GM12878 (cell line): ENCODE measurements around the gene ZCCHC13.

Experiments used
- ATF7 ChIP-seq: fragments of 450-650 bp; IDR thresholded peaks from 2 replicates; pipeline ENCODE4 v1.6.1; 2016; ENCODE audit warnings: low read depth, mild to moderate bottlenecking
- SP1 ChIP-seq: IDR thresholded peaks from one replicate; pipeline ENCODE4 v1.6.1; 2011; ENCODE audit warnings: low read depth, low read length
- SRF ChIP-seq, 2 experiments: IDR thresholded peaks; 2 replicates each; pipeline ENCODE4 v1.6.1; 2011; ENCODE audit warnings: low read depth in 2 of 2, low read length in 2 of 2, mild to moderate bottlenecking in 1 of 2, moderate library complexity in 1 of 2
- TF ChIP-seq, protein P1 (sequence below): fragments of 450-650 bp; IDR thresholded peaks from 2 replicates; pipeline ENCODE4 v1.6.1; 2017; ENCODE audit warnings: mild to moderate bottlenecking
- TF ChIP-seq, protein P2 (sequence below): fragments of 450-650 bp; IDR thresholded peaks from 2 replicates; pipeline ENCODE4 v1.6.1; 2016; ENCODE audit warnings: mild to moderate bottlenecking

DNA sequence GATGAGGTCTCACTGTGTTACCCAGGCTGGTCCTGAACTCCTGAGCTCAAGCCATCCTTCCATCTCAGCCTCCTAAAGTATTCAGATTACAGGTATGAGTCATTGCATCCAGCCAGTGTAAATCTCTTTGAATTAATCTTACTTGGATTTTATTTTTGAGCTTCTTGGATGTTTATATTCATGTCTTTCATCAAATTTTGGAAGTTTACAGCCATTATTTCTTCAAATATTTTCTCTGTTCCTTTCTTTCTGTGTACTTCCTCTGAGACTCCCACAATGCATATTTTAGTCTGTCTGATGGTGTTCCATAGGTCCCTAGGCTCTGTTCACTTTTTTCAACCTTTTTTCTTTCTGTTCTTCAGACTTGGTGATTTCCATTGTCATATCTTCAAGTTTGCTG is 34.9 kb downstream of the ZCCHC13 start:
- no peak for TF ChIP-seq SRF (IDR thresholded peaks at IDR 0.05; ENCODE audit: low read depth in 2 of 2, low read length in 2 of 2)
- TF ChIP-seq, protein P1, sequence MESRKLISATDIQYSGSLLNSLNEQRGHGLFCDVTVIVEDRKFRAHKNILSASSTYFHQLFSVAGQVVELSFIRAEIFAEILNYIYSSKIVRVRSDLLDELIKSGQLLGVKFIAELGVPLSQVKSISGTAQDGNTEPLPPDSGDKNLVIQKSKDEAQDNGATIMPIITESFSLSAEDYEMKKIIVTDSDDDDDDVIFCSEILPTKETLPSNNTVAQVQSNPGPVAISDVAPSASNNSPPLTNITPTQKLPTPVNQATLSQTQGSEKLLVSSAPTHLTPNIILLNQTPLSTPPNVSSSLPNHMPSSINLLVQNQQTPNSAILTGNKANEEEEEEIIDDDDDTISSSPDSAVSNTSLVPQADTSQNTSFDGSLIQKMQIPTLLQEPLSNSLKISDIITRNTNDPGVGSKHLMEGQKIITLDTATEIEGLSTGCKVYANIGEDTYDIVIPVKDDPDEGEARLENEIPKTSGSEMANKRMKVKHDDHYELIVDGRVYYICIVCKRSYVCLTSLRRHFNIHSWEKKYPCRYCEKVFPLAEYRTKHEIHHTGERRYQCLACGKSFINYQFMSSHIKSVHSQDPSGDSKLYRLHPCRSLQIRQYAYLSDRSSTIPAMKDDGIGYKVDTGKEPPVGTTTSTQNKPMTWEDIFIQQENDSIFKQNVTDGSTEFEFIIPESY: no peak
- TF ChIP-seq, protein P2, sequence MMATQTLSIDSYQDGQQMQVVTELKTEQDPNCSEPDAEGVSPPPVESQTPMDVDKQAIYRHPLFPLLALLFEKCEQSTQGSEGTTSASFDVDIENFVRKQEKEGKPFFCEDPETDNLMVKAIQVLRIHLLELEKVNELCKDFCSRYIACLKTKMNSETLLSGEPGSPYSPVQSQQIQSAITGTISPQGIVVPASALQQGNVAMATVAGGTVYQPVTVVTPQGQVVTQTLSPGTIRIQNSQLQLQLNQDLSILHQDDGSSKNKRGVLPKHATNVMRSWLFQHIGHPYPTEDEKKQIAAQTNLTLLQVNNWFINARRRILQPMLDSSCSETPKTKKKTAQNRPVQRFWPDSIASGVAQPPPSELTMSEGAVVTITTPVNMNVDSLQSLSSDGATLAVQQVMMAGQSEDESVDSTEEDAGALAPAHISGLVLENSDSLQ: no peak
- no peak for TF ChIP-seq ATF7
- TF ChIP-seq SP1: no peak
